Measurements from ENCODE around the gene LRRK1. TPM values are rescaled to one million over a fixed set of nuclear protein-coding genes. Genes with fewer than 3 reads are reported as not detected.

Gene LRRK1
- total RNA-seq, 1 experiment from 2014 or later = 7.6 TPM

- no peak for TF ChIP-seq MAX (CRISPR knock-in tag; IDR thresholded peaks at IDR 0.05)
Observed at GRCh38 chr15:101078669-101079323, 159.6 kb downstream of the LRRK1 start (continued).

GRCh38 chr15:101081900-101082299 is 162.7 kb downstream of the LRRK1 start:
- ChIA-PET CTCF (interaction anchor here (3.1 kb wide), 1 partner anchor 13 kb away, joined by 15 read pairs; no protein-coding TSS in a partner anchor), POLR2A (interaction anchor here (0.8 kb wide), 1 partner anchor 176 kb away, joined by 3 read pairs; no protein-coding TSS in a partner anchor)
- H3K9me3 Mint-ChIP-seq = no peaks in the 10 kb centered on the region
- no peak overlapping the region for H3K4me3 Mint-ChIP-seq
- DNase-seq (ENCODE audit: low spot score) (no peak), ATAC-seq (no peak)
- peaks cover 49% of the 10 kb centered on the region for H3K4me1 Mint-ChIP-seq
- H3K36me3 Mint-ChIP-seq = no peaks in the 10 kb centered on the region
- H3K27ac Mint-ChIP-seq = peak overlapping the region; percentile 19; the same call in 1 of the 2 replicates
- H3K27me3 Mint-ChIP-seq (ENCODE audit: low read depth) = peaks cover 3% of the 10 kb centered on the region; the same call in 1 of the 2 replicates
- no peak for TF ChIP-seq ZMAT4 (CRISPR knock-in tag; IDR thresholded peaks at IDR 0.05)
- no peak for TF ChIP-seq EMX1 (CRISPR knock-in tag; IDR thresholded peaks at IDR 0.05)
- no peak for TF ChIP-seq KAT7 (CRISPR knock-in tag; IDR thresholded peaks at IDR 0.05; ENCODE audit: borderline replicate concordance)
- TF ChIP-seq NFE2L1 (CRISPR knock-in tag; IDR thresholded peaks at IDR 0.05) = no peak
- no peak for TF ChIP-seq RELA (CRISPR knock-in tag; IDR thresholded peaks at IDR 0.05; ENCODE audit: borderline replicate concordance)
- no peak for TF ChIP-seq ZNF263 (CRISPR knock-in tag; IDR thresholded peaks at IDR 0.05; ENCODE audit: low read depth)

GRCh38 chr15:101083336-101084045 is 164.3 kb downstream of the LRRK1 start:
- Mint-ChIP-seq H3K27ac (0 out of 2 replicates have a peak overlapping the region, but pooled peaks have one; percentile 68), H3K36me3 (no peaks in the 10 kb centered on the region), H3K9me3 (no peaks in the 10 kb centered on the region), H3K4me1 (peaks cover 41% of the 10 kb centered on the region), H3K27me3 (ENCODE audit: low read depth) (peaks cover 3% of the 10 kb centered on the region; the same call in 1 of the 2 replicates), H3K4me3 (no peak overlapping the region)
- CTCF ChIA-PET = interaction anchor here (1.0 kb wide), 1 partner anchor 175 kb away, joined by 6 read pairs; no protein-coding TSS in a partner anchor
- ATAC-seq (no peak), DNase-seq (ENCODE audit: low spot score) (no peak)
- POLR2A ChIA-PET = interaction anchor here (1.2 kb wide), 1 partner anchor 15 kb away, joined by 3 read pairs; no protein-coding TSS in a partner anchor
- TF ChIP-seq KAT7 (CRISPR knock-in tag; IDR thresholded peaks at IDR 0.05; ENCODE audit: borderline replicate concordance) (no peak), ZBTB43 (CRISPR knock-in tag; IDR thresholded peaks at IDR 0.05) (no peak), FOXJ3 (CRISPR knock-in tag; IDR thresholded peaks at IDR 0.05; ENCODE audit: borderline replicate concordance) (no peak), SMAD4 (CRISPR knock-in tag; IDR thresholded peaks at IDR 0.05) (no peak), NFE2L1 (CRISPR knock-in tag; IDR thresholded peaks at IDR 0.05) (no peak), PRDM15 (CRISPR knock-in tag; IDR thresholded peaks at IDR 0.05) (no peak), ZNF263 (CRISPR knock-in tag; IDR thresholded peaks at IDR 0.05; ENCODE audit: low read depth) (no peak), E2F1 (CRISPR knock-in tag; IDR thresholded peaks at IDR 0.05) (no peak), ELF4 (CRISPR knock-in tag; IDR thresholded peaks at IDR 0.05; ENCODE audit: low read depth) (no peak), HMGXB4 (CRISPR knock-in tag; IDR thresholded peaks at IDR 0.05) (no peak), ZSCAN18 (CRISPR knock-in tag; IDR thresholded peaks at IDR 0.05) (no peak), ETV6 (CRISPR knock-in tag; IDR thresholded peaks at IDR 0.05) (no peak), CTCF (IDR thresholded peaks at IDR 0.05) (no peak), RORB (CRISPR knock-in tag; IDR thresholded peaks at IDR 0.05) (no peak)

All from WTC11 (cell line).